ENCODE measurements around the gene LGR4.

The LGR4 gene

GRCh38 chr11:27401280-27401832 lies 71.2 kb downstream of the LGR4 start:
- FAIRE-seq: no peak

GRCh38 chr11:27398400-27398770 lies 74.2 kb downstream of the LGR4 start:
- FAIRE-seq: no peak

GRCh38 chr11:27397624-27398399 lies 74.8 kb downstream of the LGR4 start:
- no peak for FAIRE-seq

- FAIRE-seq: no peak
Observed at GRCh38 chr11:27396259-27396839, 76.2 kb downstream of the LGR4 start.

GRCh38 chr11:27395556-27396258 lies 76.9 kb downstream of the LGR4 start:
- peak; percentile 21 for FAIRE-seq

- FAIRE-seq: no peak
Observed at GRCh38 chr11:27394781-27395228, 77.8 kb downstream of the LGR4 start.

GRCh38 chr11:27392278-27393114 lies 80.1 kb downstream of the LGR4 start:
- no peak for FAIRE-seq

- no peak for FAIRE-seq
Observed at GRCh38 chr11:27391331-27392015, 81.1 kb downstream of the LGR4 start.

- FAIRE-seq: no peak
Observed at GRCh38 chr11:27390318-27391295, 82.0 kb downstream of the LGR4 start.

GRCh38 chr11:27388869-27389268 lies 83.7 kb downstream of the LGR4 start:
- FAIRE-seq: peak; percentile 82

- no peak for FAIRE-seq
Observed at GRCh38 chr11:27388001-27388400, 84.6 kb downstream of the LGR4 start.

GRCh38 chr11:27387362-27387761 lies 85.2 kb downstream of the LGR4 start:
- no peak for FAIRE-seq

- FAIRE-seq: no peak
Observed at GRCh38 chr11:27386181-27386845, 86.3 kb downstream of the LGR4 start.

GRCh38 chr11:27385245-27385644 lies 87.3 kb downstream of the LGR4 start:
- no peak for FAIRE-seq

GRCh38 chr11:27384227-27384626 lies 88.4 kb downstream of the LGR4 start:
- no peak for FAIRE-seq

GRCh38 chr11:27383645-27384044 lies 88.9 kb downstream of the LGR4 start:
- FAIRE-seq: no peak

- no peak for FAIRE-seq
Observed at GRCh38 chr11:27381238-27381666, 91.3 kb downstream of the LGR4 start.

GRCh38 chr11:27380771-27381170 lies 91.8 kb downstream of the LGR4 start:
- no peak for FAIRE-seq

- no peak for FAIRE-seq
Observed at GRCh38 chr11:27379449-27379848, 93.1 kb downstream of the LGR4 start.

GRCh38 chr11:27375370-27375769 lies 97.2 kb downstream of the LGR4 start:
- FAIRE-seq: no peak

Measured in colon (tissue), 2 donors.